ENCODE data around the gene SLC4A1.

DNA sequence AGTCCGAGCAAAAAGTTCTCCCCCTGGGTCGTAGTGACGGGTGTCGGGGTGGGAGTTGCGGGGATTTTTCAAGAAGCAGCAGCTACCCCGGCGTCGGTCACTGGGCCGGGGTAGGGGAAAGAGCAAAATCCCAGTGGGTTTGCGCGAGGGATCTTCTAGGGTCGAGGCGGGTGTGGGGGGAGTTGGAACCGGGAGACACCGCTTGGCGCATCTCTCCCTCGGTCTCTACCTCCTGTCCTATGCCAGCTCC is 46.1 kb downstream of the SLC4A1 start:
- TF ChIP-seq, protein P1, sequence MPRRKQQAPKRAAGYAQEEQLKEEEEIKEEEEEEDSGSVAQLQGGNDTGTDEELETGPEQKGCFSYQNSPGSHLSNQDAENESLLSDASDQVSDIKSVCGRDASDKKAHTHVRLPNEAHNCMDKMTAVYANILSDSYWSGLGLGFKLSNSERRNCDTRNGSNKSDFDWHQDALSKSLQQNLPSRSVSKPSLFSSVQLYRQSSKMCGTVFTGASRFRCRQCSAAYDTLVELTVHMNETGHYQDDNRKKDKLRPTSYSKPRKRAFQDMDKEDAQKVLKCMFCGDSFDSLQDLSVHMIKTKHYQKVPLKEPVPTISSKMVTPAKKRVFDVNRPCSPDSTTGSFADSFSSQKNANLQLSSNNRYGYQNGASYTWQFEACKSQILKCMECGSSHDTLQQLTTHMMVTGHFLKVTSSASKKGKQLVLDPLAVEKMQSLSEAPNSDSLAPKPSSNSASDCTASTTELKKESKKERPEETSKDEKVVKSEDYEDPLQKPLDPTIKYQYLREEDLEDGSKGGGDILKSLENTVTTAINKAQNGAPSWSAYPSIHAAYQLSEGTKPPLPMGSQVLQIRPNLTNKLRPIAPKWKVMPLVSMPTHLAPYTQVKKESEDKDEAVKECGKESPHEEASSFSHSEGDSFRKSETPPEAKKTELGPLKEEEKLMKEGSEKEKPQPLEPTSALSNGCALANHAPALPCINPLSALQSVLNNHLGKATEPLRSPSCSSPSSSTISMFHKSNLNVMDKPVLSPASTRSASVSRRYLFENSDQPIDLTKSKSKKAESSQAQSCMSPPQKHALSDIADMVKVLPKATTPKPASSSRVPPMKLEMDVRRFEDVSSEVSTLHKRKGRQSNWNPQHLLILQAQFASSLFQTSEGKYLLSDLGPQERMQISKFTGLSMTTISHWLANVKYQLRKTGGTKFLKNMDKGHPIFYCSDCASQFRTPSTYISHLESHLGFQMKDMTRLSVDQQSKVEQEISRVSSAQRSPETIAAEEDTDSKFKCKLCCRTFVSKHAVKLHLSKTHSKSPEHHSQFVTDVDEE (CRISPR knock-in tag; IDR thresholded peaks at IDR 0.05) = no peak
- TF ChIP-seq ARNTL (CRISPR knock-in tag; IDR thresholded peaks at IDR 0.05; ENCODE audit: borderline replicate concordance, low read depth) (no peak), ZNF8 (CRISPR knock-in tag; IDR thresholded peaks at IDR 0.05) (no peak), ZC3H10 (CRISPR knock-in tag; IDR thresholded peaks at IDR 0.05) (no peak), TCF4 (CRISPR knock-in tag; IDR thresholded peaks at IDR 0.05; ENCODE audit: borderline replicate concordance) (no peak), SNAI2 (CRISPR knock-in tag; IDR thresholded peaks at IDR 0.05) (no peak), GLIS3 (CRISPR knock-in tag; IDR thresholded peaks at IDR 0.05) (no peak), PPARA (CRISPR knock-in tag; IDR thresholded peaks at IDR 0.05; ENCODE audit: borderline replicate concordance) (no peak), ZNF565 (CRISPR knock-in tag; conservative IDR thresholded peaks at IDR 0.05; ENCODE audit: low read depth) (no peak), ZNF70 (CRISPR knock-in tag; IDR thresholded peaks at IDR 0.05) (no peak)
- TF ChIP-seq, protein P2, sequence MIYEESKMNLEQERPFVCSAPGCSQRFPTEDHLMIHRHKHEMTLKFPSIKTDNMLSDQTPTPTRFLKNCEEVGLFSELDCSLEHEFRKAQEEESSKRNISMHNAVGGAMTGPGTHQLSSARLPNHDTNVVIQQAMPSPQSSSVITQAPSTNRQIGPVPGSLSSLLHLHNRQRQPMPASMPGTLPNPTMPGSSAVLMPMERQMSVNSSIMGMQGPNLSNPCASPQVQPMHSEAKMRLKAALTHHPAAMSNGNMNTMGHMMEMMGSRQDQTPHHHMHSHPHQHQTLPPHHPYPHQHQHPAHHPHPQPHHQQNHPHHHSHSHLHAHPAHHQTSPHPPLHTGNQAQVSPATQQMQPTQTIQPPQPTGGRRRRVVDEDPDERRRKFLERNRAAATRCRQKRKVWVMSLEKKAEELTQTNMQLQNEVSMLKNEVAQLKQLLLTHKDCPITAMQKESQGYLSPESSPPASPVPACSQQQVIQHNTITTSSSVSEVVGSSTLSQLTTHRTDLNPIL (CRISPR knock-in tag; IDR thresholded peaks at IDR 0.05; ENCODE audit: low read depth) = no peak

All from SK-N-SH treated with all-trans-retinoic acid at 6 μM for 48 hours (cell line).